Glutamatergic neuron (in vitro differentiated cells): ENCODE data around the gene ZBTB16. TPM values are rescaled to one million over a fixed set of nuclear protein-coding genes. Genes with fewer than 3 reads are reported as not detected.

Experiments
- DNase-seq: peaks from one replicate; pipeline ENCODE4 v3.0.0; 2022
- H3K27ac Mint-ChIP-seq: one replicate; pipeline ENCODE4 v1.8.0; 2020; ENCODE audit warnings: mild to moderate bottlenecking, mixed read lengths, inconsistent platforms; ENCODE audit not compliant: unreplicated experiment
- H3K27me3 Mint-ChIP-seq: one replicate; pipeline ENCODE4 v1.8.0; 2020; ENCODE audit warnings: mild to moderate bottlenecking, moderate library complexity, mixed read lengths, inconsistent platforms; ENCODE audit not compliant: unreplicated experiment
- H3K36me3 Mint-ChIP-seq: one replicate; pipeline ENCODE4 v1.8.0; 2020; ENCODE audit warnings: mild to moderate bottlenecking, mixed read lengths, inconsistent platforms; ENCODE audit not compliant: unreplicated experiment
- H3K4me1 Mint-ChIP-seq: one replicate; pipeline ENCODE4 v1.8.0; 2020; ENCODE audit warnings: mild to moderate bottlenecking, low read depth, mixed read lengths, inconsistent platforms; ENCODE audit not compliant: unreplicated experiment
- H3K4me3 Mint-ChIP-seq: one replicate; pipeline ENCODE4 v1.8.0; 2020; ENCODE audit warnings: mild to moderate bottlenecking, mixed read lengths, inconsistent platforms; ENCODE audit not compliant: unreplicated experiment
- H3K9me3 Mint-ChIP-seq: one replicate; pipeline ENCODE4 v1.8.0; 2020; ENCODE audit warnings: mild to moderate bottlenecking, moderate library complexity, mixed read lengths, inconsistent platforms; ENCODE audit not compliant: unreplicated experiment
- long read RNA-seq: library from polyadenylated mRNA; unstranded; transcript quantifications from one replicate; pipeline ENCODE4 v2.0.0, GENCODE V29; 2020; ENCODE audit not compliant: unreplicated experiment
- total RNA-seq: library from RNA; stranded (reverse); fragmentation: NEBNext Ultra II Directional; extraction: Animal tissue kit (Norgen Biotek cat#: 25700); gene quantifications from one replicate; pipeline ENCODE4 v1.2.1, GENCODE V29; 2021; ENCODE audit not compliant: unreplicated experiment
- TF ChIP-seq, protein P1 (sequence below): fragments of 200-600 bp; sonication (generic); IDR thresholded peaks from one replicate; pipeline ENCODE4 v1.5.0; 2021; ENCODE audit not compliant: partially characterized antibody, unreplicated experiment

Gene ZBTB16, protein sequence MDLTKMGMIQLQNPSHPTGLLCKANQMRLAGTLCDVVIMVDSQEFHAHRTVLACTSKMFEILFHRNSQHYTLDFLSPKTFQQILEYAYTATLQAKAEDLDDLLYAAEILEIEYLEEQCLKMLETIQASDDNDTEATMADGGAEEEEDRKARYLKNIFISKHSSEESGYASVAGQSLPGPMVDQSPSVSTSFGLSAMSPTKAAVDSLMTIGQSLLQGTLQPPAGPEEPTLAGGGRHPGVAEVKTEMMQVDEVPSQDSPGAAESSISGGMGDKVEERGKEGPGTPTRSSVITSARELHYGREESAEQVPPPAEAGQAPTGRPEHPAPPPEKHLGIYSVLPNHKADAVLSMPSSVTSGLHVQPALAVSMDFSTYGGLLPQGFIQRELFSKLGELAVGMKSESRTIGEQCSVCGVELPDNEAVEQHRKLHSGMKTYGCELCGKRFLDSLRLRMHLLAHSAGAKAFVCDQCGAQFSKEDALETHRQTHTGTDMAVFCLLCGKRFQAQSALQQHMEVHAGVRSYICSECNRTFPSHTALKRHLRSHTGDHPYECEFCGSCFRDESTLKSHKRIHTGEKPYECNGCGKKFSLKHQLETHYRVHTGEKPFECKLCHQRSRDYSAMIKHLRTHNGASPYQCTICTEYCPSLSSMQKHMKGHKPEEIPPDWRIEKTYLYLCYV
- 9.0 TPM for total RNA-seq
- long read RNA-seq, partial matches to known transcripts = 0 of 3 reads
- long read RNA-seq, other reads (novel, unspliced or antisense) = 1 of 3 reads

DNA sequence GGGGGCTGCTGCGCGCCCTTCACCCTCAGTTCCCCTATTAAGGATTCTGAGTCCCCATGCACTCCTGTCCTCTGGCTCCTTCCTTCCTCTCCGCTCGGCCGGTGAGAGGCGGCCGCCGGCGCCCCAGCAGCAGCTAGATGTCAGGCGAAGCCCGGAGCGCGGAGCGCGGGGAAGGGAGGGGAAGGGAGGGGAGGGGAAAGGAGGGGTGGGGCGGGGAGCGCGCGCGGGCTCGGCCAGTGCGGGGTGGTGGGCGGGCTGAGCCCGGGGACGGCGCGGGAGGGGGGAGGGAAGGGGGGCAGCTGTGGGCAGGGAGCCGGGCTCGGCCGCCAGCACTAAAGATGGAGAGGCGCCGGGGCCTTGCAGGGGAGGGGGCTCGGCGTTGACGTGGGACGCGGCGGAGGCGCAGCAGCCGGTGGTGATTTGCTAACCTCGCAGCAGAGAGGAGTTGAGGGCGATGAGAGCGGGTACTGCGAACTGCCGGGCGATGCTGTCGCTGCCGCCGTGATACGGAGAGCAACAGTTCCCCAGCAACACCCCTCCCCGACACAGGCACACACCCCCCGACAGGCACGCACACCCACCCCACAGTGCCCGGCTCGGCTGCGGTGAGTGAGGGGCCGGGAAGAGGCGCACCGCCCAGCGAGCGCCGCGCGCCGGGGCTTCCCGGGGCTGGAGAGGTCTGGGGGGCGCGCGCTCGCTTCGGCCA lies at the start of gene ZBTB16:
Gene ZBTB16, plus strand, starts transcription at position 434 of the 706 bp plus-strand sequence. CDS start 3,590 bp downstream, outside the sequence.
- Mint-ChIP-seq H3K4me3 (peak within 1 kb of the TSS; percentile 93), H3K4me1 (peaks cover 11% of the 10 kb centered on the region), H3K36me3 (no peaks in the 10 kb centered on the region), H3K9me3 (peaks cover 3% of the 10 kb centered on the region), H3K27ac (peak within 1 kb of the TSS; percentile 55), H3K27me3 (peaks cover 11% of the 10 kb centered on the region)
- DNase-seq = peak; percentile 90
- TF ChIP-seq, protein P1, sequence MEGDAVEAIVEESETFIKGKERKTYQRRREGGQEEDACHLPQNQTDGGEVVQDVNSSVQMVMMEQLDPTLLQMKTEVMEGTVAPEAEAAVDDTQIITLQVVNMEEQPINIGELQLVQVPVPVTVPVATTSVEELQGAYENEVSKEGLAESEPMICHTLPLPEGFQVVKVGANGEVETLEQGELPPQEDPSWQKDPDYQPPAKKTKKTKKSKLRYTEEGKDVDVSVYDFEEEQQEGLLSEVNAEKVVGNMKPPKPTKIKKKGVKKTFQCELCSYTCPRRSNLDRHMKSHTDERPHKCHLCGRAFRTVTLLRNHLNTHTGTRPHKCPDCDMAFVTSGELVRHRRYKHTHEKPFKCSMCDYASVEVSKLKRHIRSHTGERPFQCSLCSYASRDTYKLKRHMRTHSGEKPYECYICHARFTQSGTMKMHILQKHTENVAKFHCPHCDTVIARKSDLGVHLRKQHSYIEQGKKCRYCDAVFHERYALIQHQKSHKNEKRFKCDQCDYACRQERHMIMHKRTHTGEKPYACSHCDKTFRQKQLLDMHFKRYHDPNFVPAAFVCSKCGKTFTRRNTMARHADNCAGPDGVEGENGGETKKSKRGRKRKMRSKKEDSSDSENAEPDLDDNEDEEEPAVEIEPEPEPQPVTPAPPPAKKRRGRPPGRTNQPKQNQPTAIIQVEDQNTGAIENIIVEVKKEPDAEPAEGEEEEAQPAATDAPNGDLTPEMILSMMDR = peak; percentile 10

- no peak for DNase-seq
- Mint-ChIP-seq H3K4me1 (no peaks in the 10 kb centered on the region), H3K36me3 (no peaks in the 10 kb centered on the region), H3K27ac (no peak overlapping the region), H3K4me3 (no peak overlapping the region), H3K9me3 (peaks cover 1% of the 10 kb centered on the region), H3K27me3 (peaks cover 4% of the 10 kb centered on the region)
- TF ChIP-seq, protein P1 = no peak
Measured at GRCh38 chr11:114010931-114011330, 48.6 kb upstream of the ZBTB16 start.

- Mint-ChIP-seq H3K9me3 (peaks cover 1% of the 10 kb centered on the region), H3K27me3 (peaks cover 4% of the 10 kb centered on the region), H3K36me3 (no peaks in the 10 kb centered on the region), H3K27ac (no peak overlapping the region), H3K4me1 (no peaks in the 10 kb centered on the region), H3K4me3 (no peak overlapping the region)
- no peak for DNase-seq
- TF ChIP-seq, protein P1 = no peak
Measured at GRCh38 chr11:114011443-114011842, 48.1 kb upstream of the ZBTB16 start.

GRCh38 chr11:114015117-114015516 lies 44.4 kb upstream of the ZBTB16 start:
- no peaks in the 10 kb centered on the region for H3K4me1 Mint-ChIP-seq
- H3K9me3 Mint-ChIP-seq = peaks cover 1% of the 10 kb centered on the region
- no peaks in the 10 kb centered on the region for H3K36me3 Mint-ChIP-seq
- TF ChIP-seq, protein P1 = no peak
- no peak for DNase-seq
- H3K4me3 Mint-ChIP-seq = no peak overlapping the region
- H3K27me3 Mint-ChIP-seq = no peaks in the 10 kb centered on the region
- H3K27ac Mint-ChIP-seq = no peak overlapping the region
